Ureter (tissue), 1 donor: ENCODE results near the gene TTC28. TPM values are rescaled to one million over a fixed set of nuclear protein-coding genes. Genes with fewer than 3 reads are reported as not detected.
"Not testable (repeated sequence)": the region's sequence is repeated elsewhere in the genome, so short reads cannot be mapped to it uniquely, and the experiment has no call there.

Experiments
- DNase-seq: peaks from one replicate; pipeline ENCODE4 v3.0.0-alpha.2; 2020; ENCODE audit warnings: low spot score
- total RNA-seq: library from RNA; stranded (reverse); gene quantifications from one replicate; pipeline ENCODE4 v1.2.4, GENCODE V29; 2023
- donor health status: DM: yes; HTN: yes; CAD: no.

Gene TTC28
- total RNA-seq, 1 donor from 2014 or later = 56.8 TPM

GRCh38 chr22:28678170-28678569 is 1.5 kb downstream of the TTC28 start:
- DNase-seq = not testable (repeated sequence)

- DNase-seq = no peak
Measured at GRCh38 chr22:28674121-28674563, 5.5 kb downstream of the TTC28 start.

- no peak for DNase-seq
Measured at GRCh38 chr22:28670756-28671155, 8.9 kb downstream of the TTC28 start.

GRCh38 chr22:28670161-28670560 is 9.5 kb downstream of the TTC28 start:
- no peak for DNase-seq

GRCh38 chr22:28669387-28669786 is 10.3 kb downstream of the TTC28 start:
- no peak for DNase-seq

GRCh38 chr22:28663569-28663942 is 16.1 kb downstream of the TTC28 start:
- not testable (repeated sequence) for DNase-seq

GRCh38 chr22:28658448-28658847 is 21.2 kb downstream of the TTC28 start:
- DNase-seq = no peak

- no peak for DNase-seq
Measured at GRCh38 chr22:28656181-28656580, 23.5 kb downstream of the TTC28 start.

- no peak for DNase-seq
Measured at GRCh38 chr22:28650463-28650862, 29.2 kb downstream of the TTC28 start.

GRCh38 chr22:28648792-28649191 is 30.8 kb downstream of the TTC28 start:
- DNase-seq = no peak

- DNase-seq = no peak
Measured at GRCh38 chr22:28647216-28647615, 32.4 kb downstream of the TTC28 start.

- DNase-seq = no peak
Measured at GRCh38 chr22:28639321-28639720, 40.3 kb downstream of the TTC28 start.

GRCh38 chr22:28637225-28637624 is 42.4 kb downstream of the TTC28 start:
- no peak for DNase-seq

- no peak for DNase-seq
Measured at GRCh38 chr22:28630177-28630574, 49.5 kb downstream of the TTC28 start.

- DNase-seq = no peak
Measured at GRCh38 chr22:28629420-28630176, 50.0 kb downstream of the TTC28 start.

GRCh38 chr22:28628766-28629165 is 50.9 kb downstream of the TTC28 start:
- no peak for DNase-seq

GRCh38 chr22:28627791-28628190 is 51.8 kb downstream of the TTC28 start:
- no peak for DNase-seq

- no peak for DNase-seq
Measured at GRCh38 chr22:28620244-28620922, 59.3 kb downstream of the TTC28 start.

- no peak for DNase-seq
Measured at GRCh38 chr22:28619236-28619635, 60.4 kb downstream of the TTC28 start.

- not testable (repeated sequence) for DNase-seq
Measured at GRCh38 chr22:28615423-28615822, 64.2 kb downstream of the TTC28 start.

- DNase-seq = no peak
Measured at GRCh38 chr22:28609921-28610320, 69.7 kb downstream of the TTC28 start.

GRCh38 chr22:28608546-28608945 is 71.1 kb downstream of the TTC28 start:
- no peak for DNase-seq

- no peak for DNase-seq
Measured at GRCh38 chr22:28607795-28608194, 71.8 kb downstream of the TTC28 start.
